ENCODE data around the gene ALOXE3. TPM values are rescaled to one million over a fixed set of nuclear protein-coding genes. Genes with fewer than 3 reads are reported as not detected.

Gene ALOXE3
- total and polyA plus RNA-seq, 2 of the 8 experiments (the other 6 are each of a cell fraction or from before 2014, with no cell fraction given) = 0.26 TPM; not detected in 1

- TF ChIP-seq, protein P1, sequence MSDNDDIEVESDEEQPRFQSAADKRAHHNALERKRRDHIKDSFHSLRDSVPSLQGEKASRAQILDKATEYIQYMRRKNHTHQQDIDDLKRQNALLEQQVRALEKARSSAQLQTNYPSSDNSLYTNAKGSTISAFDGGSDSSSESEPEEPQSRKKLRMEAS (IDR thresholded peaks at IDR 0.05) = peak; percentile 90
- TF ChIP-seq, protein P2, sequence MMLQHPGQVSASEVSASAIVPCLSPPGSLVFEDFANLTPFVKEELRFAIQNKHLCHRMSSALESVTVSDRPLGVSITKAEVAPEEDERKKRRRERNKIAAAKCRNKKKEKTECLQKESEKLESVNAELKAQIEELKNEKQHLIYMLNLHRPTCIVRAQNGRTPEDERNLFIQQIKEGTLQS (IDR thresholded peaks at IDR 0.05; ENCODE audit: insufficient read depth, low read depth, low read length) = no peak
- no peak for TF ChIP-seq BCL11A (IDR thresholded peaks at IDR 0.05; ENCODE audit: low read depth in 2 of 2, low read length in 2 of 2)
- peak; percentile 38; the same call in 1 of the 2 replicates for TF ChIP-seq JUND (IDR thresholded peaks at IDR 0.05; ENCODE audit: low read length)
- peak in 1 of 2 experiments; percentile 77; a peak in 2 of 4 replicates for TF ChIP-seq SIN3A (conservative IDR thresholded peaks at IDR 0.05 in 1 of 2, IDR thresholded peaks at IDR 0.05 in 1 of 2; ENCODE audit: low read depth in 1 of 2, low read length in 2 of 2)
- no peak for TF ChIP-seq GABPA (IDR thresholded peaks at IDR 0.05; ENCODE audit: borderline replicate concordance, insufficient read depth, low read length)
- peak; percentile 73 for TF ChIP-seq POLR2AphosphoS5 (IDR thresholded peaks at IDR 0.05; ENCODE audit: low read depth, low read length)
- peak in 1 of 2 experiments; percentile 89; a peak in 1 of 3 replicates for TF ChIP-seq EP300 (IDR thresholded peaks at IDR 0.05; ENCODE audit: borderline replicate concordance in 1 of 2, low read depth in 2 of 2, low read length in 2 of 2)
- peak; percentile 94 for TF ChIP-seq JUN (IDR thresholded peaks at IDR 0.05; ENCODE audit: low read depth, low read length)
- TF ChIP-seq NANOG (IDR thresholded peaks at IDR 0.05; ENCODE audit: insufficient read depth, low read depth, low read length, poor library complexity, severe bottlenecking) = peak; percentile 35
- 0 out of 2 replicates have a peak, but pooled peaks have one; percentile 10 for TF ChIP-seq TCF12 (IDR thresholded peaks at IDR 0.05; ENCODE audit: low read depth, low read length)
- TF ChIP-seq KDM1A (IDR thresholded peaks at IDR 0.05; ENCODE audit: borderline replicate concordance, low read length) = peak; percentile 5; the same call in 1 of the 2 replicates
- TF ChIP-seq EZH2 (IDR thresholded peaks at IDR 0.05; ENCODE audit: low read depth, low read length, severe bottlenecking) = no peak
- no peak for TF ChIP-seq FOSL1 (IDR thresholded peaks at IDR 0.05; ENCODE audit: insufficient read depth, low read depth, low read length)
- peak; percentile 24 to 57; a peak in 1 of 4 replicates for TF ChIP-seq HDAC2 (IDR thresholded peaks at IDR 0.05; ENCODE audit: borderline replicate concordance in 1 of 2, low read depth in 2 of 2, low read length in 2 of 2)
- TF ChIP-seq TAF1 (IDR thresholded peaks at IDR 0.05; ENCODE audit: low read depth, low read length) = peak; percentile 90
- TF ChIP-seq SP1 (IDR thresholded peaks at IDR 0.05; ENCODE audit: low read depth, low read length) = no peak
- TF ChIP-seq RAD21 (IDR thresholded peaks at IDR 0.05 in 1 of 2, conservative IDR thresholded peaks at IDR 0.05 in 1 of 2; ENCODE audit: low read depth in 2 of 2, low read length in 2 of 2) = peak; percentile 58 to 62
- TF ChIP-seq SAP30 (IDR thresholded peaks at IDR 0.05; ENCODE audit: insufficient read depth, insufficient replicate concordance, low read length) = no peak
- no peak for TF ChIP-seq SP4 (IDR thresholded peaks at IDR 0.05; ENCODE audit: low read length)
- TF ChIP-seq RBBP5 (IDR thresholded peaks at IDR 0.05; ENCODE audit: borderline replicate concordance, low read depth, low read length) = peak; percentile 99; the same call in 1 of the 2 replicates
Observed at GRCh38 chr17:8138672-8139371, 20.5 kb upstream of the ALOXE3 start (continued).

Data from H1 (cell line).